Fibroblast of lung (primary cell): ENCODE measurements around the gene P2RY13. TPM values are rescaled to one million over a fixed set of nuclear protein-coding genes. Genes with fewer than 3 reads are reported as not detected.

Experiments
- DNase-seq, 2 donors: peaks; one replicate each; pipeline versions ENCODE4 v3.0.0 to v3.0.0-alpha.2; 2010; ENCODE audit warnings: low read depth in 2 of 2
- H2AFZ ChIP-seq: 2 replicates; pipeline ENCODE4 v1.5.1; 2012; ENCODE audit warnings: low read length, control low read depth, inconsistent platforms
- H3K27ac ChIP-seq: 2 replicates; pipeline ENCODE4 v1.5.1; 2011; ENCODE audit warnings: low read length, control low read depth; ENCODE audit not compliant: insufficient read depth
- H3K27me3 ChIP-seq: 2 replicates; pipeline ENCODE4 v1.5.1; 2011; ENCODE audit warnings: mild to moderate bottlenecking, low read length; ENCODE audit not compliant: control insufficient read depth, insufficient read depth
- H3K36me3 ChIP-seq: 2 replicates; pipeline ENCODE4 v1.5.1; 2011; ENCODE audit warnings: low read length; ENCODE audit not compliant: control insufficient read depth, insufficient read depth
- H3K4me1 ChIP-seq: 2 replicates; pipeline ENCODE4 v1.5.1; 2011; ENCODE audit warnings: low read length; ENCODE audit not compliant: control insufficient read depth, insufficient read depth; ENCODE audit errors: extremely low read depth
- H3K4me2 ChIP-seq: 2 replicates; pipeline ENCODE4 v1.5.1; 2011; ENCODE audit warnings: low read length, control low read depth; ENCODE audit not compliant: insufficient read depth; ENCODE audit errors: extremely low read depth
- H3K4me3 ChIP-seq, 4 experiments: fragments of 200-600 bp in 1 of 4; sonication (generic) in 1 of 4; replicated peaks in 1 of 4; 2 replicates each; pipeline ENCODE4 v1.5.1; 2011 to 2016; ENCODE audit warnings: low read length in 4 of 4, low read depth in 3 of 4, mild to moderate bottlenecking in 3 of 4, control low read depth in 2 of 4, inconsistent platforms in 1 of 4, mixed read lengths in 1 of 4; ENCODE audit not compliant: insufficient read depth in 1 of 4; ENCODE audit errors: control extremely low read depth in 1 of 4
- H3K79me2 ChIP-seq: 2 replicates; pipeline ENCODE4 v1.5.1; 2012; ENCODE audit warnings: mild to moderate bottlenecking, low read length, inconsistent platforms; ENCODE audit not compliant: control insufficient read depth, insufficient read depth
- H3K9ac ChIP-seq: 2 replicates; pipeline ENCODE4 v1.5.1; 2011; ENCODE audit warnings: mild to moderate bottlenecking, low read length, control low read depth; ENCODE audit not compliant: insufficient read depth
- H3K9me3 ChIP-seq: 2 replicates; pipeline ENCODE4 v1.5.1; 2012; ENCODE audit warnings: low read depth, low read length; ENCODE audit not compliant: control insufficient read depth, insufficient read depth
- H4K20me1 ChIP-seq: 2 replicates; pipeline ENCODE4 v1.5.1; 2011; ENCODE audit warnings: low read length; ENCODE audit not compliant: control insufficient read depth, insufficient read depth; ENCODE audit errors: extremely low read depth
- EZH2 ChIP-seq: IDR thresholded peaks from 2 replicates; pipeline ENCODE4 v1.5.1; 2012; ENCODE audit warnings: low read length, control low read depth, mild to moderate bottlenecking; ENCODE audit errors: missing control alignments
- polyA plus RNA-seq, 2 donors: library from polyadenylated mRNA; depleted of rRNA in 1 of 2; stranded (reverse) in 1 of 2; unstranded in 1 of 2; fragments of >200 nt; gene quantifications; 2 replicates each; pipeline ENCODE4 v1.2.1, GENCODE V29; 2011 to 2012; ENCODE audit warnings: missing spikeins in 1 of 2
- total RNA-seq: library from RNA; depleted of rRNA; stranded (reverse); fragments of >200 nt; gene quantifications from 2 replicates; pipeline ENCODE4 v1.2.1, GENCODE V29; 2014
- TF ChIP-seq, protein P1 (sequence below), 2 donors: IDR thresholded peaks in 1 of 2; conservative IDR thresholded peaks in 1 of 2; 1 replicate in 1 of 2; 2 replicates in 1 of 2; pipeline ENCODE4 v1.5.1; 2011 to 2012; ENCODE audit warnings: low read length in 2 of 2, control low read depth in 1 of 2, inconsistent platforms in 1 of 2, low read depth in 1 of 2, mild to moderate bottlenecking in 1 of 2

Gene P2RY13
- total and polyA plus RNA-seq, 2 donors (not counting 1 experiment from before 2014, with no cell fraction given) = 0.03 TPM; not detected in 1

DNA sequence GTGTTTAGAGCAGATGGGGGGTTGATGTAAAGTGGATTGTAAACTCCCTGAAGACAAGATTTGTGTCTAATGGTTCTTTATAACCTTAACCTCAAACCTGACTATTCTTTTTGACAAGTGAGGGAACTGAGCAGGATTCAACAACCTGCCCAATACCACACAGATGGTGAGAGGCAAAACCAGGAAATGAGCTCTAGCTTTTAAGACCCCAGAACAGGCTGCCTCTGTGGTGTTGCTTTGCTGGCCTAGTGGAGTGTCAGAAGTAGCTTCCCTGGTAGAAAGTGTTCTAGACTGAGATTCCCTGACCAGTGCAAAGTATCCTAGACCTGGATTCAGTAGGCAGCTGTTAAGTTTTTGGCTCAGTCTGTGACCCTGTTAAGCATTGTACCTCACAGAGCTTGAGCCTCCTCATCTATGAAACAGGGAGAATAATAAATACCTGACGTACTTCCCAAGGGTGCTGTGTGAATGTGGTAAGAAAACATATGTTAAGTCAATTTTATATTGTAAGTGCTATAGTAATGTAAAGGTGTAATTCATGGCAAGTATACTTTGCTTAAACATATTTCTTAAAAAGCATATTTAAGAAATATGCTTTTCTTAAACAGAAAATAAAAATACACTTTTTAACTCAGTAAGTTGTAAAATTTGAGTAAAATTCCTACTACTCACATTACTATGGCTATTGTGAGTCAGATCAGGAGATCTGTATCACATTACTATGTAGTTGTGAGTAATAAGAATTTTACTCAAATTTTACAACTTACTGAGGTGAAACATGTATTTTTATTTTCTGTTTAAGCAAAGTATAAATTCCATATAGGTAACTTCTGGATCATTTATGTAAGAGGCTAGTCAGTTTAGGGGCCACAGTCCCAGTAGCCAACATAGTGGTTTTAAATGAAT is 21.5 kb downstream of the P2RY13 start:
- Histone ChIP-seq H3K4me1 (peaks cover 22% of the 10 kb centered on the region), H4K20me1 (no peaks in the 10 kb centered on the region), H3K9me3 (no peaks in the 10 kb centered on the region), H3K27me3 (no peaks in the 10 kb centered on the region), H2AFZ (no peak overlapping the region), H3K79me2 (no peaks in the 10 kb centered on the region), H3K36me3 (no peaks in the 10 kb centered on the region), H3K9ac (no peak overlapping the region), H3K4me2 (no peak overlapping the region), H3K4me3 (no peak overlapping the region), H3K27ac (no peak overlapping the region)
- TF ChIP-seq EZH2 = no peak
- TF ChIP-seq, protein P1, sequence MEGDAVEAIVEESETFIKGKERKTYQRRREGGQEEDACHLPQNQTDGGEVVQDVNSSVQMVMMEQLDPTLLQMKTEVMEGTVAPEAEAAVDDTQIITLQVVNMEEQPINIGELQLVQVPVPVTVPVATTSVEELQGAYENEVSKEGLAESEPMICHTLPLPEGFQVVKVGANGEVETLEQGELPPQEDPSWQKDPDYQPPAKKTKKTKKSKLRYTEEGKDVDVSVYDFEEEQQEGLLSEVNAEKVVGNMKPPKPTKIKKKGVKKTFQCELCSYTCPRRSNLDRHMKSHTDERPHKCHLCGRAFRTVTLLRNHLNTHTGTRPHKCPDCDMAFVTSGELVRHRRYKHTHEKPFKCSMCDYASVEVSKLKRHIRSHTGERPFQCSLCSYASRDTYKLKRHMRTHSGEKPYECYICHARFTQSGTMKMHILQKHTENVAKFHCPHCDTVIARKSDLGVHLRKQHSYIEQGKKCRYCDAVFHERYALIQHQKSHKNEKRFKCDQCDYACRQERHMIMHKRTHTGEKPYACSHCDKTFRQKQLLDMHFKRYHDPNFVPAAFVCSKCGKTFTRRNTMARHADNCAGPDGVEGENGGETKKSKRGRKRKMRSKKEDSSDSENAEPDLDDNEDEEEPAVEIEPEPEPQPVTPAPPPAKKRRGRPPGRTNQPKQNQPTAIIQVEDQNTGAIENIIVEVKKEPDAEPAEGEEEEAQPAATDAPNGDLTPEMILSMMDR (conservative IDR thresholded peaks at IDR 0.05 in 1 of 2, IDR thresholded peaks at IDR 0.05 in 1 of 2; ENCODE audit: low read depth in 1 of 2, low read length in 2 of 2) = no peak
- DNase-seq = peak in 1 of 2 donors; percentile 41

DNA sequence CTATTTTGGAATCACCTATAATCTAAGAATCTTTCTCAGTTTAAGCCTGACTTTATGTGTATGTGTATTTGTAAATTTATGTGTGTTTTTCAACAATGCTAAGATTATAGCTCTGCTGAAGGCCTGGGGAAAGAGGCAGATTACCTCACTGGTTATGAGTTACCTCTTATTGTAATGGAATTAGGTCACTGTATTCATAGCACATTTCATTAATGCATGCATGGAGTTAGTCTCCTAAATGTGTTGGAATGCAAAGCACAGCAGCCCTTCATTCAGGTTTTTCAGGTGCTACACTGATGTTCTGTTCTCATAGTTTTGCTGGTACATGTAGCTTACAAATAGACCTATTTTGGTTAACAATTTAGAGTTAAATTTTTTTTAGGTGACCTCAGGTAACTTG is 22.2 kb downstream of the P2RY13 start:
- Histone ChIP-seq H3K27me3 (no peaks in the 10 kb centered on the region), H3K36me3 (no peaks in the 10 kb centered on the region), H2AFZ (no peak overlapping the region), H3K4me1 (peaks cover 22% of the 10 kb centered on the region), H3K4me3 (no peak overlapping the region), H3K4me2 (no peak overlapping the region), H3K27ac (no peak overlapping the region), H3K9me3 (no peaks in the 10 kb centered on the region), H4K20me1 (no peaks in the 10 kb centered on the region), H3K79me2 (no peaks in the 10 kb centered on the region), H3K9ac (no peak overlapping the region)
- peak in 1 of 2 donors; percentile 29 for DNase-seq
- TF ChIP-seq, protein P1 (conservative IDR thresholded peaks at IDR 0.05 in 1 of 2, IDR thresholded peaks at IDR 0.05 in 1 of 2; ENCODE audit: low read depth in 1 of 2, low read length in 2 of 2) = no peak

DNA sequence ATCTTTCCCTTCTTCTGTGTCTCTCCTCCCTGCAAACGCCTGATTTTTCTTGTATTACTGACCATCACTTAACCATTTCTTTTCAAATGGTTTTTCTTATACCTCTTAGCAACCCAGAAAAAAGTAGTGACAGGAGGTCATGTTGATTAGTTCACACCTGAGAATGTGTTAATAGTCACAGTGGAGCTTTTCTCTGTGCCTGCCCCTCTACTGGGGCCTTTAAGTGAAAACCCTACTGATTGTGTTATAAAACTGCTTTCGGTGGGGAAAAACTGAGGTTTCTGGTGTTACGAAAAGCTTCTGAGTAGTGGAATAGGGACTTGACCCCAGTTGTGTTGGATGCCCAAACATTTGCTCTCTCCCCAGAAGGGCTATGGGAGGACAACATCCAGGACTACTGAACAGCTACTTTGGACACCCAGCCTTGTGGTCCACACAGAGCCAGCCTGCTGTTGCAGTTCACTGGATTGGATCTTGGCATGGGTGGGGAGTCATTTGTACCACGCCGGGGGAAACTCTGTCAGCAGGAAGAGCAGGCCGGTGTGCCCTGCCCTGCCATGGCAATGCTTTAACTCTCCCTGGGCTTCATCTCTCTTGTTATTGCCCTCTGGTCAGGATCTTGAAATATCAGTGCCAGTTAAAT is 23.1 kb downstream of the P2RY13 start:
- H3K9me3 ChIP-seq = no peaks in the 10 kb centered on the region
- H3K9ac ChIP-seq = no peak overlapping the region
- no peaks in the 10 kb centered on the region for H3K79me2 ChIP-seq
- TF ChIP-seq EZH2 = no peak
- TF ChIP-seq, protein P1 (conservative IDR thresholded peaks at IDR 0.05 in 1 of 2, IDR thresholded peaks at IDR 0.05 in 1 of 2; ENCODE audit: low read depth in 1 of 2, low read length in 2 of 2) = no peak
- H3K4me2 ChIP-seq = no peak overlapping the region
- peaks cover 24% of the 10 kb centered on the region for H3K4me1 ChIP-seq
- H2AFZ ChIP-seq = no peak overlapping the region
- no peak overlapping the region for H3K4me3 ChIP-seq
- H3K36me3 ChIP-seq = no peaks in the 10 kb centered on the region
- H3K27ac ChIP-seq = peak overlapping the region; percentile 42
- no peaks in the 10 kb centered on the region for H4K20me1 ChIP-seq
- H3K27me3 ChIP-seq = no peaks in the 10 kb centered on the region
- no peak for DNase-seq
